Keratinocyte (primary cell): Measurements from ENCODE around the gene MLIP.

ENCODE experiments used
- EZH2 ChIP-seq: IDR thresholded peaks from one replicate; pipeline ENCODE4 v1.6.1; 2012; ENCODE audit warnings: inconsistent platforms, mild to moderate bottlenecking, low read length, moderate library complexity
- TF ChIP-seq, protein P1 (sequence below), 3 experiments: IDR thresholded peaks in 1 of 3; conservative IDR thresholded peaks in 1 of 3; optimal IDR thresholded peaks in 1 of 3; 2 replicates in 2 of 3; 3 replicates in 1 of 3; pipeline versions ENCODE3 to v1.5.1; 2011; ENCODE audit warnings: low read length in 3 of 3, mild to moderate bottlenecking in 3 of 3, moderate library complexity in 2 of 3, control low read depth in 1 of 3, inconsistent platforms in 1 of 3; ENCODE audit not compliant: insufficient read depth in 2 of 3; ENCODE audit errors: extremely low read depth in 1 of 3

DNA sequence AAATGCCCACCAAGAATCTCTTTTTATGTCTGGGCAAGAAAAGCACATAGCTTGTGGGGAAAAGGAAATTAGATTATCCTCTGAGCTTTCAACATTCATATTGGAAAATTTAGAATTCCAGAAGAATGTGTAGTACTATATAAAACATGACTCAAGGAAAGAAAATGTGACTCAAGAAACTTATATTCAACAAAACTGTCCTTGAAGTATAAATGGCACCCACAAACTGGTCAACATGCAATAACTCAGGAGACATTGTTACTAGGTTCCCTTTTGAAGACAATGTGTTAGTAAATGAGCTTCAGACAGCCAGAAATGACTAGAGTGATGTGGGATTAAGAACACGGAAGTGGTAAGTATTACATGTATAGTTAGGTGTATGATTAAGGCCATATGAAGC lies 170.9 kb downstream of the MLIP start:
- TF ChIP-seq, protein P1, sequence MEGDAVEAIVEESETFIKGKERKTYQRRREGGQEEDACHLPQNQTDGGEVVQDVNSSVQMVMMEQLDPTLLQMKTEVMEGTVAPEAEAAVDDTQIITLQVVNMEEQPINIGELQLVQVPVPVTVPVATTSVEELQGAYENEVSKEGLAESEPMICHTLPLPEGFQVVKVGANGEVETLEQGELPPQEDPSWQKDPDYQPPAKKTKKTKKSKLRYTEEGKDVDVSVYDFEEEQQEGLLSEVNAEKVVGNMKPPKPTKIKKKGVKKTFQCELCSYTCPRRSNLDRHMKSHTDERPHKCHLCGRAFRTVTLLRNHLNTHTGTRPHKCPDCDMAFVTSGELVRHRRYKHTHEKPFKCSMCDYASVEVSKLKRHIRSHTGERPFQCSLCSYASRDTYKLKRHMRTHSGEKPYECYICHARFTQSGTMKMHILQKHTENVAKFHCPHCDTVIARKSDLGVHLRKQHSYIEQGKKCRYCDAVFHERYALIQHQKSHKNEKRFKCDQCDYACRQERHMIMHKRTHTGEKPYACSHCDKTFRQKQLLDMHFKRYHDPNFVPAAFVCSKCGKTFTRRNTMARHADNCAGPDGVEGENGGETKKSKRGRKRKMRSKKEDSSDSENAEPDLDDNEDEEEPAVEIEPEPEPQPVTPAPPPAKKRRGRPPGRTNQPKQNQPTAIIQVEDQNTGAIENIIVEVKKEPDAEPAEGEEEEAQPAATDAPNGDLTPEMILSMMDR (optimal IDR thresholded peaks at IDR 0.05 in 1 of 3, IDR thresholded peaks at IDR 0.05 in 1 of 3, conservative IDR thresholded peaks at IDR 0.05 in 1 of 3; ENCODE audit: extremely low read depth in 1 of 3, insufficient read depth in 2 of 3, low read length in 3 of 3) = no peak
- TF ChIP-seq EZH2 = no peak
